GM12891 (cell line): ENCODE results near the gene SRRM4.

ENCODE experiments used
- POLR2A ChIP-seq: IDR thresholded peaks from 2 replicates; pipeline ENCODE4 v1.6.1; 2011; ENCODE audit warnings: low read depth, low read length, control low read depth
- POLR2AphosphoS5 ChIP-seq: IDR thresholded peaks from 2 replicates; pipeline ENCODE4 v1.6.1; 2011; ENCODE audit warnings: low read depth, low read length, control low read depth

DNA sequence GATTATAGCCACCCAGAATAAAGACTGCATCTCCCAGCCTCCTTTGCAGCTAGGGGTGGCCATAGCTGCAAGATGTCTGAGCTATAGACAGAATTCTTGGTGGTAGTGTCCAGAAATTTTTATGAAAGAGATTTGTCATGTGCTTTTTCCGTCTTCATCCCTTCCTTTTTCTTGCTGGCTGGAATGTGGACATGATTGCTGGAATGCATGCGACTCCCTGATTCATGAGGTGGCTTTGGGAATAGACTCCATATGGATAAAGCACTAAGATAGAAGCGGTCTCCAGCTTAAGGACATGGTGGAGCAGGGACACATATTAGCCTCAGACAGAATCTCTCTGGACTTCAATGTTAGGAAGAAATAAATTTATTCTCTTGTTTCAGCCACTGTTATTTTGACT is 187.4 kb downstream of the SRRM4 start:
- TF ChIP-seq POLR2AphosphoS5 = no peak
- no peak for TF ChIP-seq POLR2A
